Suprapubic skin (tissue), 4 donors: ENCODE measurements around the gene NR3C1. TPM values are rescaled to one million over a fixed set of nuclear protein-coding genes. Genes with fewer than 3 reads are reported as not detected.

Experiments
- DNase-seq, 2 donors: peaks; one replicate each; pipeline ENCODE4 v3.0.0-alpha.2; 2019; ENCODE audit warnings: low spot score in 2 of 2
- H3K27ac ChIP-seq: fragments of 200-600 bp; sonication (generic); one replicate; pipeline ENCODE4 v1.5.1; 2019
- H3K27me3 ChIP-seq: fragments of 200-600 bp; sonication (generic); one replicate; pipeline ENCODE4 v1.5.1; 2019
- H3K36me3 ChIP-seq: fragments of 200-600 bp; sonication (generic); one replicate; pipeline ENCODE4 v1.5.1; 2019
- H3K4me1 ChIP-seq: fragments of 200-600 bp; sonication (generic); one replicate; pipeline ENCODE4 v1.5.1; 2019
- H3K4me3 ChIP-seq: fragments of 200-600 bp; sonication (generic); one replicate; pipeline ENCODE4 v1.5.1; 2019; ENCODE audit warnings: mild to moderate bottlenecking
- H3K9me3 ChIP-seq: fragments of 200-600 bp; sonication (generic); one replicate; pipeline ENCODE4 v1.5.1; 2019
- CTCF ChIP-seq, 2 donors: fragments of 200-600 bp in 1 of 2; fragments of 450-650 bp in 1 of 2; sonication (generic) in 1 of 2; IDR thresholded peaks; one replicate each; pipeline ENCODE4 v1.5.1; 2016 to 2019; ENCODE audit warnings: antibody characterized with exemption in 2 of 2, mild to moderate bottlenecking in 1 of 2, moderate library complexity in 1 of 2
- EP300 ChIP-seq: sonication (generic); formaldehyde crosslinking; IDR thresholded peaks from one replicate; pipeline ENCODE4 v1.6.1; 2017; ENCODE audit warnings: antibody characterized with exemption
- POLR2A ChIP-seq, 2 donors: fragments of 450-650 bp; IDR thresholded peaks; one replicate each; pipeline ENCODE4 v1.6.1; 2017; ENCODE audit warnings: antibody characterized with exemption in 2 of 2, mild to moderate bottlenecking in 2 of 2, moderate library complexity in 2 of 2
- POLR2AphosphoS5 ChIP-seq, 3 donors: sonication (generic); formaldehyde crosslinking; IDR thresholded peaks; one replicate each; pipeline ENCODE4 v1.6.1; 2017; ENCODE audit warnings: antibody characterized with exemption in 3 of 3
- WGBS: methylation state at CpG from one replicate; pipeline ENCODE4 v1.1.5; 2018; 5-methylcytosine and 5-hydroxymethylcytosine counted together
- total RNA-seq, 4 donors: library from RNA; depleted of rRNA; stranded (reverse); fragments of >200 nt; gene quantifications; one replicate each; pipeline ENCODE4 v1.1.0, GENCODE V29; 2016

NR3C1 gene
- total RNA-seq, 4 donors from 2014 or later: 50.4 to 68.8 (median 56.5) TPM

- no peaks in the 10 kb centered on the region for H3K27me3 ChIP-seq
- WGBS: 92% methylated on average over 2 of the region's 2 CpGs
- no peak overlapping the region for H3K27ac ChIP-seq
- no peak for DNase-seq
- no peak overlapping the region for H3K4me3 ChIP-seq
- no peaks in the 10 kb centered on the region for H3K9me3 ChIP-seq
- TF ChIP-seq EP300 (no peak), POLR2A (IDR thresholded peaks at IDR 0.05) (no peak), POLR2AphosphoS5 (IDR thresholded peaks at IDR 0.05) (no peak), CTCF (IDR thresholded peaks at IDR 0.05) (no peak)
- no peaks in the 10 kb centered on the region for H3K36me3 ChIP-seq
- no peaks in the 10 kb centered on the region for H3K4me1 ChIP-seq
These were observed 25.4 kb upstream of the NR3C1 start for GRCh38 chr5:143428738-143429420.

GRCh38 chr5:143428155-143428554 is 24.7 kb upstream of the NR3C1 start:
- WGBS: 88% methylated on average over 1 of the region's 1 CpG
- H3K27me3 ChIP-seq: no peaks in the 10 kb centered on the region

GRCh38 chr5:143427122-143427735 is 23.7 kb upstream of the NR3C1 start:
- Histone ChIP-seq H3K4me1 (no peaks in the 10 kb centered on the region), H3K27me3 (no peaks in the 10 kb centered on the region)
- WGBS: 93% methylated on average over 3 of the region's 3 CpGs

More at GRCh38 chr5:143428155-143428554, 24.7 kb upstream of the NR3C1 start:
- no peak overlapping the region for H3K4me3 ChIP-seq
- no peak for DNase-seq
- no peaks in the 10 kb centered on the region for H3K4me1 ChIP-seq
- no peaks in the 10 kb centered on the region for H3K9me3 ChIP-seq
- no peaks in the 10 kb centered on the region for H3K36me3 ChIP-seq
- no peak for TF ChIP-seq CTCF (IDR thresholded peaks at IDR 0.05)
- TF ChIP-seq EP300: no peak
- TF ChIP-seq POLR2A (IDR thresholded peaks at IDR 0.05): no peak
- TF ChIP-seq POLR2AphosphoS5 (IDR thresholded peaks at IDR 0.05): no peak
- H3K27ac ChIP-seq: no peak overlapping the region

GRCh38 chr5:143426437-143426991 is 23.0 kb upstream of the NR3C1 start:
- no peak overlapping the region for H3K27ac ChIP-seq
- 81% methylated on average over 9 of the region's 9 CpGs for WGBS

More at GRCh38 chr5:143427122-143427735, 23.7 kb upstream of the NR3C1 start:
- Histone ChIP-seq H3K4me3 (no peak overlapping the region), H3K9me3 (no peaks in the 10 kb centered on the region), H3K36me3 (no peaks in the 10 kb centered on the region), H3K27ac (no peak overlapping the region)
- no peak for DNase-seq
- TF ChIP-seq POLR2AphosphoS5 (IDR thresholded peaks at IDR 0.05) (no peak), EP300 (no peak), POLR2A (IDR thresholded peaks at IDR 0.05) (no peak), CTCF (IDR thresholded peaks at IDR 0.05) (no peak)

More at GRCh38 chr5:143426437-143426991, 23.0 kb upstream of the NR3C1 start:
- TF ChIP-seq EP300: no peak
- TF ChIP-seq CTCF (IDR thresholded peaks at IDR 0.05): no peak
- no peak for TF ChIP-seq POLR2A (IDR thresholded peaks at IDR 0.05)
- no peak for TF ChIP-seq POLR2AphosphoS5 (IDR thresholded peaks at IDR 0.05)
- H3K4me1 ChIP-seq: no peaks in the 10 kb centered on the region
- H3K36me3 ChIP-seq: no peaks in the 10 kb centered on the region
- H3K4me3 ChIP-seq: no peak overlapping the region
- no peak for DNase-seq
- H3K9me3 ChIP-seq: no peaks in the 10 kb centered on the region
- no peaks in the 10 kb centered on the region for H3K27me3 ChIP-seq
